ENCODE data around the gene PTMS. TPM values are rescaled to one million over a fixed set of nuclear protein-coding genes. Genes with fewer than 3 reads are reported as not detected.

The PTMS gene
- total and polyA plus RNA-seq, 10 of the 15 experiments (the other 5 are each of a cell fraction or from before 2014, with no cell fraction given) = 2.1 to 127 (median 29.8) TPM

GRCh38 chr12:6783828-6784227 is 17.7 kb downstream of the PTMS start:
- WGBS (ENCODE audit: insufficient coverage, insufficient replicate concordance, low lambda C conversion rate, missing lambda C conversion rate) = 51% methylated on average over 9 of the region's 9 CpGs
- Histone ChIP-seq H3K36me3 (ENCODE audit: control insufficient read depth in 2 of 2, insufficient read depth in 2 of 2, low read length in 1 of 2) (no peaks in the 10 kb centered on the region), H3K4me3 (no peak overlapping the region), H2AFZ (ENCODE audit: control insufficient read depth, low read depth, low read length) (no peak overlapping the region), H3K4me1 (ENCODE audit: control insufficient read depth, insufficient read depth, low read length) (peaks cover 7% of the 10 kb centered on the region; the same call in 1 of the 2 replicates), H3K9ac (ENCODE audit: control insufficient read depth, insufficient read depth, low read length) (no peak overlapping the region), H3K79me2 (ENCODE audit: control insufficient read depth, insufficient read depth, low read length) (no peaks in the 10 kb centered on the region), H3K27me3 (replicated peaks in 1 of 2; ENCODE audit: control insufficient read depth in 2 of 2, insufficient read depth in 2 of 2, low read length in 1 of 2) (no peaks in the 10 kb centered on the region), H3K27ac (ENCODE audit: control insufficient read depth, insufficient read depth) (no peak overlapping the region), H3K4me2 (ENCODE audit: control insufficient read depth, insufficient read depth) (no peak overlapping the region), H4K20me1 (ENCODE audit: control insufficient read depth, insufficient read depth) (no peaks in the 10 kb centered on the region), H3K9me3 (replicated peaks; ENCODE audit: control insufficient read depth, insufficient read depth, low read length) (no peaks in the 10 kb centered on the region)
- ATAC-seq (no peak), DNase-seq (ENCODE audit: low read depth, low spot score) (no peak), FAIRE-seq (no peak)
- POLR2A ChIA-PET = interaction anchor here (1.4 kb wide), 1 partner anchor 9 kb away, joined by 12 read pairs; no protein-coding TSS in a partner anchor
- intact Hi-C loops (cut with micrococcal nuclease; ENCODE audit: unreplicated experiment) (no loop called here), in situ Hi-C loops (cut with MboI) (no loop called here)
- SMC1A ChIA-PET (ENCODE audit: uncharacterized antibody, unreplicated experiment) = interaction anchor here (1.1 to 2.3 kb wide), 3 partner anchors 8 to 30 kb away, joined by 4 to 7 read pairs (median 7); partner anchors contain the start of gene PTMS
- RAD21 ChIA-PET (ENCODE audit: unreplicated experiment) = interaction anchor here (0.9 to 5.4 kb wide), 3 partner anchors 9 to 50 kb away, joined by 3 to 42 read pairs (median 4); partner anchors contain the start of gene MLF2
- TF ChIP-seq PAX8 (IDR thresholded peaks at IDR 0.05) (no peak), NBN (IDR thresholded peaks at IDR 0.05) (no peak), CREB1 (IDR thresholded peaks at IDR 0.05; ENCODE audit: low read depth) (no peak), MLLT1 (IDR thresholded peaks at IDR 0.05) (no peak)
- CTCF ChIA-PET = interaction anchor here (0.7 to 2.8 kb wide), 7 partner anchors 12 to 86 kb away, joined by 3 to 17 read pairs (median 4); partner anchors contain the start of genes MLF2 and PTMS
- no TSS peak for BruUV-seq (replicated peaks)

GRCh38 chr12:6784296-6784695 is 18.1 kb downstream of the PTMS start:
- ChIA-PET POLR2A (interaction anchor here (1.0 to 1.4 kb wide), 2 partner anchors 8 to 68 kb away, joined by 3 to 12 read pairs; partner anchors contain the start of gene USP5), CTCF (interaction anchor here (0.7 to 2.8 kb wide), 9 partner anchors 11 to 85 kb away, joined by 3 to 17 read pairs (median 4); partner anchors contain the start of gene MLF2), SMC1A (ENCODE audit: uncharacterized antibody, unreplicated experiment) (interaction anchor here (1.6 to 2.3 kb wide), 2 partner anchors 18 to 31 kb away, joined by 7 read pairs; partner anchors contain the start of gene PTMS), RAD21 (ENCODE audit: unreplicated experiment) (interaction anchor here (0.9 to 5.4 kb wide), 3 partner anchors 9 to 50 kb away, joined by 3 to 42 read pairs (median 4); partner anchors contain the start of gene MLF2)
- no TSS peak for BruUV-seq (replicated peaks)
- intact Hi-C loops (cut with micrococcal nuclease; ENCODE audit: unreplicated experiment) (no loop called here), in situ Hi-C loops (cut with MboI) (no loop called here)
- no peak overlapping the region for H2AFZ ChIP-seq (ENCODE audit: control insufficient read depth, low read depth, low read length)
- H3K4me1 ChIP-seq (ENCODE audit: control insufficient read depth, insufficient read depth, low read length) = 0 out of 2 replicates have a peak, but pooled peaks cover 2% of the 10 kb centered on the region
- H3K36me3 ChIP-seq (ENCODE audit: control insufficient read depth in 2 of 2, insufficient read depth in 2 of 2, low read length in 1 of 2) = no peaks in the 10 kb centered on the region
- H3K9me3 ChIP-seq (replicated peaks; ENCODE audit: control insufficient read depth, insufficient read depth, low read length) = no peaks in the 10 kb centered on the region
- H3K27me3 ChIP-seq (replicated peaks in 1 of 2; ENCODE audit: control insufficient read depth in 2 of 2, insufficient read depth in 2 of 2, low read length in 1 of 2) = no peaks in the 10 kb centered on the region
- FAIRE-seq (no peak), ATAC-seq (peak; percentile 27; the same call in 2 of the 3 replicates), DNase-seq (ENCODE audit: low read depth, low spot score) (no peak)
- TF ChIP-seq E2F4 (IDR thresholded peaks at IDR 0.05; ENCODE audit: low read depth, low read length) (no peak), SUPT20H (IDR thresholded peaks at IDR 0.05; ENCODE audit: borderline replicate concordance, control insufficient read depth, low read depth, low read length) (no peak), RUNX3 (IDR thresholded peaks at IDR 0.05; ENCODE audit: low read length) (0 out of 2 replicates have a peak, but pooled peaks have one; percentile 11), IKZF2 (IDR thresholded peaks at IDR 0.05) (peak in 1 of 2 experiments; percentile 23; a peak in 1 of 4 replicates), POU2F2 (IDR thresholded peaks at IDR 0.05; ENCODE audit: borderline replicate concordance, low read depth, low read length) (no peak), FOXK2 (IDR thresholded peaks at IDR 0.05) (no peak), CREB1 (IDR thresholded peaks at IDR 0.05; ENCODE audit: low read depth) (no peak), PAX5 (IDR thresholded peaks at IDR 0.05; ENCODE audit: borderline replicate concordance, low read depth, low read length) (no peak)
- TF ChIP-seq, protein P1, sequence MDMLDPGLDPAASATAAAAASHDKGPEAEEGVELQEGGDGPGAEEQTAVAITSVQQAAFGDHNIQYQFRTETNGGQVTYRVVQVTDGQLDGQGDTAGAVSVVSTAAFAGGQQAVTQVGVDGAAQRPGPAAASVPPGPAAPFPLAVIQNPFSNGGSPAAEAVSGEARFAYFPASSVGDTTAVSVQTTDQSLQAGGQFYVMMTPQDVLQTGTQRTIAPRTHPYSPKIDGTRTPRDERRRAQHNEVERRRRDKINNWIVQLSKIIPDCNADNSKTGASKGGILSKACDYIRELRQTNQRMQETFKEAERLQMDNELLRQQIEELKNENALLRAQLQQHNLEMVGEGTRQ (IDR thresholded peaks at IDR 0.05; ENCODE audit: borderline replicate concordance, low read depth, low read length) = no peak
- no peak overlapping the region for H3K4me2 ChIP-seq (ENCODE audit: control insufficient read depth, insufficient read depth)
- no peaks in the 10 kb centered on the region for H4K20me1 ChIP-seq (ENCODE audit: control insufficient read depth, insufficient read depth)
- no peak overlapping the region for H3K9ac ChIP-seq (ENCODE audit: control insufficient read depth, insufficient read depth, low read length)
- no peaks in the 10 kb centered on the region for H3K79me2 ChIP-seq (ENCODE audit: control insufficient read depth, insufficient read depth, low read length)
- no peak overlapping the region for H3K4me3 ChIP-seq
- no peak overlapping the region for H3K27ac ChIP-seq (ENCODE audit: control insufficient read depth, insufficient read depth)
- WGBS (ENCODE audit: insufficient coverage, insufficient replicate concordance, low lambda C conversion rate, missing lambda C conversion rate) = 25% methylated on average over 5 of the region's 5 CpGs
